Stromal cell of bone marrow (primary cell): Measurements from ENCODE around the gene INPP5J.
"Not testable (repeated sequence)": the region's sequence is repeated elsewhere in the genome, so short reads cannot be mapped to it uniquely, and the experiment has no call there.

ENCODE experiments used
- DNase-seq: peaks from one replicate; pipeline ENCODE4 v3.0.0-alpha.2; 2012; ENCODE audit warnings: low read depth

INPP5J gene

DNA sequence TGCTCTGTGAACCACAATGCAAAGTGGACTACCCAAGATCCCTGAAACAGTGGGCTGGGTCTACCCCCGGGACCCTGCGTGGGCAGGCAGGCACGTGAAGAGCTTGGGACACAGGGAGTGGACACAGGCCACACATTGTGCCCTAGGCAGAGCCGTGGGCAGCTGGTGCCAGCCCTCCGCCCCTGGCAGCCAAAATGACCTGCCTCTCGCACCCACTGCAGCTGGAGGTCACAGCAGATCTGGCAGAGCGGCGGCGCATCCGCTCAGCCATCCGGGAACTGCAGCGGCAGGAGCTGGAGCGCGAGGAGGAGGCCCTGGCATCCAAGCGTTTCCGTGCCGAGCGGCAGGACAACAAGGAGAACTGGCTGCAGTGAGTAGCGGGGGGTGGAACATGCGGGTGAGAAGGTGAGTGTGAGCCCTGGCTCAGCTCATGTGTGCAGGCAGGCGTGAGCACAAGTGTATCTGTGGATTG is 35.0 kb upstream of the INPP5J start:
- DNase-seq = no peak

DNA sequence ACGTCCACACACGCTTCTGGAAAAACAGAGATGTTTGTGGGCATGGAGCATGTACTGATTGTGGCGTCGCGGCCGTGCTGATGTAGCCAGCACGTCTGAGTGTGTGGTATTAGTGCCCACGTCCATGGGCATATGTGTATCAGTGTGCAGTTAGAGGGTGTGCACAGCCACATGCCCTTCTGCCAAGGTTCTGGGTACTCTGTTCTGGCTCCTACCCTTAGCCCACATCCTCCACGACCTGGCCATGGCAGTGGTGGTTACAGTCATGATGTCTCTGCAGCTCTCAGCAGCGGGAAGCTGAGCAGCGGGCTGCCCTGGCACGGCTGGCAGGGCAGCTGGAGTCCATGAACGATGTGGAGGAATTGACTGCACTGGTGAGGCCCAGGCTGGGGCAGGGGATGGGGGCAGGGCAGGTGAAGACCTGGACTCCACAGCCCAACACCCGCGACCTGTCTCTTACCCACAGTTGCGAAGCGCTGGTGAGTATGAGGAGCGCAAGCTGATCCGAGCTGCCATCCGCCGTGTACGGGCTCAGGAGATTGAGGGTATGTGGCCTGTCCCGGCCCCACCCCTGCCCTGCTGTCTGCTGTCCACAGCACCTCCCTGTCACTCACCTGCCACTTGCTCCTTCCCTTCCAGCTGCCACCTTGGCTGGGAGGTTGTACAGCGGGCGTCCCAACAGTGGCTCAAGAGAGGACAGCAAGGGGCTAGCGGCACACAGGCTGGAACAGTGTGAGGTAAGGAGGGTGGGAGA is 34.4 kb upstream of the INPP5J start:
- DNase-seq = no peak

DNA sequence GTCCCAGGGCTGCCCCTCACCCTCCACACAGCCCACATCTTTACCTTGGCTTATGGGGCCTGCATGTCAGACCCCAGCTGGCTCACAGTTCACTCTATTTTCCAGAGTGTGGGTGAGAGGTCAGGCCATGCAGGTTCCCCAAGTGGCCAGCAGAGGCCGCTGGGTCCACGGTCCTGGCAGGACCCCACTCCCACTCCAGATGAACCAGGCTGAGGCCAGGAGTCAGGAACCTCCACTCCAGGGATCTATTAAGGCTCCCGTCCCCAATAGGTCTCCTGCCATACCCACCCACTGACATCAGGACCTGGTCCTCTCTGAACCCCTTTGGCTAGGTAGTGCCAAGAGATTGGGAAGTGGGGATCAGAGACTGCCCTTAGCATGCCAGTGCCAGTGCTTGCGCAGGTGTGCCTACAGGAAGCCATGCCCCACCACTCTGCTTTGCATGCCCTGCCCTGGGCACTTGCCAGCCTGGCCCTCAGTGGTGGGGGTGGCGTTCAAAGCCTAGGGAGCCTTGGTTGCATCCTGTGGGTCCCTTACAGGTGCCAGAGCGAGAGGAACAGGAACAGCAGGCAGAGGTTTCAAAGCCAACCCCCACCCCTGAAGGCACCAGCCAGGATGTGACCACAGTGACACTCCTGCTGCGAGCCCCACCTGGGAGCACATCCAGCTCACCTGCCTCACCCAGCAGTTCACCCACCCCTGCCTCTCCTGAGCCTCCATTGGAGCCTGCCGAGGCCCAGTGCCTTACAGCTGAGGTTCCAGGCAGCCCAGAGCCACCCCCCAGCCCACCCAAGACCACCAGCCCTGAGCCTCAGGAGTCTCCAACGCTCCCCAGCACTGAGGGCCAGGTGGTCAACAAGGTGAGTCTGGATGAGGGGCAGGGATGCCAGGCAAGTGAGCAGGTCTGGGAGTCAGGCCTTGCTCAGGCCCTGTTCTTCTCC is 33.3 kb upstream of the INPP5J start:
- no peak for DNase-seq

DNA sequence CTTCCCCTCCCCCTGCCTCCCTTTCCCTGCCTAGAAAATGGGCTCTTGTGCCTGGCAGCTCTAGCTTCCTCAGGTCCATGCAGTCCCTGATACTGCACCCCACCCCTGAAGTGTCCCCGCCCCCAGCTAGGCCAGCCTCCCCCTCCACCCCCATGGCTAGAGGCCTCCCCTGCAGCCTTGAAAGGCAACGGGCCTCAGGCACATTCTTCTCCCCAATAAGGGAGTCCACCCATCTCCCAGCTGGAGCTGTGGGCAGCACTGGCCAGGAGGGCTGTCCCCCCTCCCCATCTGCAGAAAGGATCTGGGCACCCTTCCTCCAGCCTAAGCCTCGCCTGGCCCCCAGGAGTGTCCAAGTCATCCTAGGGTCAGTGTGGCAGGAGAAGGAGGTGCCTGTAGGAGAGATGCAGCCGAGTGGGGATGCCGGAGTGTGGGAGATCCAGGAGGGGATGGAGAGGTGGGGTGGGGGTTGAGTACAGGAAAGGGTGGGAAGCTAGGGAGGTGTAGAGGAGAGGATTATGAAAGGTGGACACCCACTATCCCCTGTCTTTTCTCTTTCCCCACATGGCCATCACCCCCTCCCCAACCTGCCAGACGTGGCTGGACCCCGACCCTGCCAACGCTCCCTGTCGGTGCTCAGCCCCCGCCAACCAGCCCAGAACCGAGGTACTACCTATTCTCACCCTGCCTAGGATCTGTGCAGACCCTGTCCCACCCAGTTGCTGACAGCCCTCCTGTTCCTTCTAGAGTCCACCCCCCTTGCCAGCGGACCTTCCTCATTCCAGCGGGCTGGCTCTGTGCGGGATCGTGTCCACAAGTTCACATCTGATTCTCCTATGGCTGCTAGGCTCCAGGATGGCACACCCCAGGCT is 32.3 kb upstream of the INPP5J start:
- no peak for DNase-seq

DNA sequence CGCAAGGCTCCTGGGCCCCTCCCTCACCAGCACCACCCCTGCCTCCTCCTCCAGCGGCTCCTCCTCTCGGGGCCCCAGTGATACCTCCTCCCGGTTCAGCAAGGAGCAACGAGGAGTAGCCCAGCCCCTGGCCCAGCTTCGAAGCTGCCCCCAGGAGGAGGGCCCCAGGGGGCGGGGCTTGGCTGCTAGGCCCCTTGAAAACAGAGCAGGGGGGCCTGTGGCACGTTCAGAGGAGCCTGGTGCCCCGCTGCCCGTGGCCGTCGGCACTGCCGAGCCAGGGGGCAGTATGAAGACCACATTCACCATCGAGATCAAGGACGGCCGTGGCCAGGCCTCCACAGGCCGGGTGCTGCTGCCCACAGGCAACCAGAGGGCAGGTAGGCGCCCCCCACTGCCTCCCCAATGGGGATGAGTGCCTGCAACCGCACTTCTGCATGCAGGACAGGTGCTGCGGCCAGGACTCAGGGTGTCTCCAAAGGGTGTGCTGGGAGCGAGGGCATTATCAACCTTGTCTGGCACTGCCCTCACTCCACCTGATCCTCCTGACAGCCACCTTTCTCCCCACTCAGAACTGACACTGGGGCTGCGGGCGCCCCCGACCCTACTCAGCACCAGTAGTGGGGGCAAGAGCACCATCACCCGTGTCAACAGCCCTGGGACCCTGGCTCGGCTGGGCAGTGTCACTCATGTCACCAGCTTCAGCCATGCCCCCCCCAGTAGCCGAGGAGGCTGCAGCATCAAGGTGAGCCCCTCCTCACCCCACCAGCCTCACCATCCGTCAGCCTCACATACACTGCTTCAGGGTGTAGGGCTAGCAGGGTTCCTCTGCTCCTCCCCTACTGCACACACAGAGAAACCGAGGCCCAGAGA is 31.4 kb upstream of the INPP5J start:
- DNase-seq = no peak

DNA sequence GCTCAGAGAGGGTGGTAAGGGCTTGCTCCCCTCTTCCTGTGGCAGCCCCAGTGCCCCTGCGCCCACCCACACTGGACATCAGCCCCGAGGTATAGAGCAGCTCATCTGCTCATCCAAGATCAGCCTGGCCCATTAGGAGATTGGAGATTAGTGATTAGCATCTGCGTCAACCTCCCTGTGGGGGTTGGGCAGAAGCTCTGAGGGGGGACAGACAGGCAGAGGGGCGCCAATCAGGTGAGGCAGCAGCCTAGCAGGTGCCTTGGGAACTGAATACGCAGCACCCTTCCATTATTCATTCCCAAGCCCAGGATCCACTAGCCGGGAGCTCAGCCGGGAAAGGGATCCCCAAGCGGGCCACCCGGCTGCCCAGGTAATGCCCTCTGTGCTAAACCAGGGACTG is 30.6 kb upstream of the INPP5J start:
- DNase-seq = no peak

DNA sequence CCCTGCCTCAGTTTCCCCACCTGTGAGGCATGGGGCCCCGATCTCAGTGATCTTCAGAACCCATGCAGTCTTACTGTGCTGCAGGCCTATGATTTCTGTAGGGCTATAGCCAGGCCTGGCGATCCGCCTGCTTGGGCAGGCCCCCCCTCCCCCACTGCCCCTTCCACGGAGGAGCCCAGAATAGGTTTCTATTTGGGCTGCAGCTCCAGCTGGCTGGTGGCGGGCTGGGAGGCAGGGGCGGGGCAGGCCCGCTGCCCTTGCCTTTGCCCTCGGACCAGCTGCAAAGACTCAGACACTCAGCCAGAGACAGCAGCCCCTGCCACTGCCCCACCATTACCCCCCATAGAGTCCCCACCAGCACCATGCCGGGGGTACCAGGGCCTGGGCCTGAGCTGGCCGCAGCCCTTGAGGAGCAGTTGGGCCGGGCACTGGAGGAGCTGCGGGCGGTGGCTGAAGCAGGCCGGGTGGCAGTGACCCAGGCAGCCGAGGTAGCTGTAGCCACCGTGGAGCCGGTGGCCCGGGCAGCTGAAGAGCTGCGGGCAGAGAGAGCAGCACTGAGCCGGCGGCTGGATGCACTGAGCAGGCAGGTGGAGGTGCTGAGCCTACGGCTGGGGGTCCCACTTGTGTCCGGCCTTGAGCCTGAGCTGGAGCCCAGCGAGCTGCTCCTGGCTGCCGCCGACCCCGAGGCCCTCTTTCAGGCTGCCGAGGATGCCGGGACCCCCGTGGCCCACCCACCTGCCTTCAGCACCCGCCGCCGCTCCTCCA is 29.5 kb upstream of the INPP5J start:
- no peak for DNase-seq

DNA sequence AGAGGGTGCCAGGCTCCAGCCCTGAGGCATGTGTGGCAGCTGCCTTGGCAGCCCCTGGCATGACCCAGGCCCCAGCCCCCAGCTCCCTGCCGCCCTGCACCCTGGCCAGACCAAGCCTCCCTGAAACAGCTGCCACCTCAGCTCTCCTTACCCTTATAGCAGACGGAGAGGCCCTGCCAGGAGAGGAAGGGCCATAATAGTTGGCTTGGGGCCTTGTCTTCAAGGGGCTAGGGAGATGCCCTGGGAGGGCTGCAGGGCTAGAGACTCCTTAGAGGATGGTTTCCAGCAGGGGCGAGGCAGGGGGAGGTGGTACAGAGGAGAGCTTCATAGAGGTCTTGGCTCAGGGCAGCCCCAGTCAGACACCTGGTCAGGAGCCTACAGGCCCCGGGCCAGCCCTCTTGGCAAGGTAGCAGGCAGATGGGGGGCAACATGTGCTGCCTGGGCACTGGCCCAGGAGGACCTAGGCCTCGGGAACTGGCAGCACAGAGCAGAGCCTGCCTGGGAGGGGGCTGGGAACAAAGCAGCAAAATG is 28.7 kb upstream of the INPP5J start:
- no peak for DNase-seq

DNA sequence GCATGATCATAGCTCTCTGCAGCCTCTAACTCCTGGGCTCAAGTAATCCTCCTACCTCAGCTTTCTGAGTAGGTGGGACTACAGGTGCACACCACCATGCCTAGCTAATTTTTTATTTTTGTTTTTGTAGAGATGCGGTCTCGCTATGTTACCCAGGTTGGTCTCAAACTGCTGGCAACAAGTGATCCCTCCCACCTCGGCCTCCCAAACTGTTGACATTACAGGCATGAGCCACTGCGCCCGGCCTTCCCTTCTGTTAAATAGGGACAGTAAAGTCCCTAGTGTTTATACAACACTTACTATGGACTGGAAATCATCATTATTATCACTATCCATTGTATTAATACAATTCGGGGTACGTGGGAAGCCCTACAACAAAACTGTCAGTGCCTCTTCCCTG is 28.0 kb upstream of the INPP5J start:
- no peak for DNase-seq

DNA sequence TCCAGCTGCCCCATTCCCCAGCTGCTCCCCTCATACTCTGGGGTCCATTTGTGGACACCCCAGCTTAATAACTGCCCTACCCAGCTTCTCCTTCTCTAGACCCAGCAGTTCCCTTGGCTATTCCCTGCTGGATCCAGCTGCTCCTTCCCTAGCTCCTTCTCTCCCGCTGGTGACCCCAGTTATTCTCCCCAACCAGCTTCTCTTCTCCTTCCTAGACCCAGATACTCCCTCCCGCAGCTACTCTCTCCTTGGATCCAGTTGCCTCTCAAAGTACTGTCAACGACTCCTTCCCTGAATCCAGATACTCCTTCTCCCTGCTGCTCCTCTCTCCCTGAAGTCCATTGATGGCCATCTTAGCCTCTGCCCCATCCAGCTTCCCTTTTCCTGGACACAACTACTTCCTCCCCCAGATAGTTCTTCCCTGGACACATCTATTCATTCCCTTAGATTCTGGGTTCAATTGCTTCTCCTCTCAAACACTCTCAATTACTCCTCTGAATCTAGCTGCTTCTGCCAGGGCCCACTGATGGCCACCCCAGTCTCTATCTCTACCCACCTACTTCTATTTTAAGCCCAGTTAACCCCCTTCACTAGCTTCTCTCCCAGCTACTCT is 27.0 kb upstream of the INPP5J start:
- DNase-seq = no peak

DNA sequence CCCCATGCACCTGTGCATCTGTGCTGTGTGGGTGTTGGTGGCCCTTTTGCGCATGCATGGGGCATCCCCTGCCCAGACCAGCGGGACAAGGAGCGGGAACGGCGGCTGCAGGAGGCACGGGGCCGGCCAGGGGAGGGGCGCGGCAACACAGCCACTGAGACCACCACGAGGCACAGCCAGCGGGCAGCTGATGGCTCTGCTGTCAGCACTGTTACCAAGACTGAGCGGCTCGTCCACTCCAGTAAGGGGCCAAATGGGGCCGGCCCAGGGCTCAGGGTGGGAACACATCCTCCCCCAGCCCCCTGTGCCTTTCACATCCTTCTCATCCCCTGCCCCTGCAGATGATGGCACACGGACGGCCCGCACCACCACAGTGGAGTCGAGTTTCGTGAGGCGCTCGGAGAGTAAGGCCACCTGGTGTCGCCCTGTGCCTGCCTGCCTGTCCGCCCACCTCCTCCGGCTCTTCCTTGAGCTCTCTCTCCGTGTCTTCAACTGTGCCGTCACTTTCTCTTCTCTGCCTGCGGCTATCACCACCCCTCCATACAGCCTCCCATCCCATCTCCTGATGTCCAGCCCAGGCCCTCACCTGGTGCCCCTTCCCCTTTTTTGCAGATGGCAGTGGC is 26.0 kb upstream of the INPP5J start:
- no peak for DNase-seq

DNA sequence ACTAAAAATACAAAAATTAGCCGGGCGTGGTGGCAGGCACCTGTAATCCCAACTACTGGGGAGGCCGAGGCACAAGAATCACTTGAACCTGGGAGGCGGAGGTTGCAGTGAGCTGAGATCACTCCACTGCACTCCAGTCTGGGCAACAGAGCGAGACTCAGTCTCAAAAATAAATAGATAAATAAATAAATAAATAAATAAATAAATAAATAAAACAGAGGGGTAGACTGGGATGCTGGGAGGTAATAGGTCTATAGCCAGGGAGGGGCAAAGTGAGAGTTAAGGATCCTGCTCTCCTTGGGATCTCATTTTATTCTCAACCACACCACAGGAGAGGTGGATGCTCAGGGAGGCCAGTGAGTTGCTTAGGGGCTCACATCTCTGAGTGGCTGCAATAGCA is 25.2 kb upstream of the INPP5J start:
- not testable (repeated sequence) for DNase-seq

DNA sequence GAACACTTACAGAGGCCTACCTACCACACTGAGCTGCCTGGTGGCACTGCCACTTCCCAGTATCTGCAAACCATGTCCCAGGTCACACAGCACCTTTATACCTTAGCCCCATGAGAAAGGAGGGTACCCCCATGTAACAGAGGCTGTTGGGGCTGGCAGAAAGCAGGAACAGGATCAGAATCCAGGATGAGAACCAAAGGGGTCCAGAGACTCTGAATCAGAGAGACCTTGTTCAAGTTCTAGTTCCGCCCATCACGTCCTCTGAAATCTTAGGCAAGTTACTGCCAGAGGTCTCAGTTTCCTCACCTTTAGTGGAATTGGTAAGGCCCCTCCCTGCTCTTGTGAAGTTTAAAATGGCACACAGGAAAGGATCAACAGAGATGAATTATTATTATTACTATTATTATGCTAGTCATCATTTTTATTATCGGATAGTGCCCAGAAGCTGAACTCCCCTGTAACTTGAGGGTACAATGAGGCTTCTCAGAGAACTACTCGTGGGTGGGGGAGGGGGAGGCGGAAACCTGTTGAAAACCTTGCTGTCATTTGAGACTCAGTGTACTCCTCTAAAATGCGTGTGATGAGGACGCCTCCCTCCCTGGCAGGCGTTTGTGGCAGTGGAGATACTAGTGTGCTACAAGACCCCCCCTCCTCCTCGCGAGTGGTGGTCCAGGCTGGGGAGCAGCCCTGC is 24.7 kb upstream of the INPP5J start:
- no peak for DNase-seq

DNA sequence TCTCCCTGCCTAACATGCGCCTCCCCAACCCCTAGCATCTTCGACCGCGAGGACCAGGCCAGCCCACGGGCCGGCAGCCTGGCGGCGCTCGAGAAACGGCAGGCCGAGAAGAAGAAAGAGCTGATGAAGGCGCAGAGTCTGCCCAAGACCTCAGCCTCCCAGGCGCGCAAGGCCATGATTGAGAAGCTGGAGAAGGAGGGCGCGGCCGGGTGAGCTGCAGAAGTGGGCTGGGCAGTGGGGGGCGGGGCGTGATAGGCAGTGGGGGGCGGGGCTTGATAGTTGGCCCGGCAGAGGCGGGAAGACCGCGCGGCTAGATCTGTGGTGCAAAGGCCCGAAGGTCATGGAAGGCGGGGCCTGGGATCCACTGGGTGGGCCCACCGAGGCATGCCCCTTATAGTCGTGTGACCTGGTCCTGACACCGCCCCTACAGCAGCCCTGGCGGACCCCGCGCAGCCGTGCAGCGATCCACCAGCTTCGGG is 24.1 kb upstream of the INPP5J start:
- DNase-seq = no peak

DNA sequence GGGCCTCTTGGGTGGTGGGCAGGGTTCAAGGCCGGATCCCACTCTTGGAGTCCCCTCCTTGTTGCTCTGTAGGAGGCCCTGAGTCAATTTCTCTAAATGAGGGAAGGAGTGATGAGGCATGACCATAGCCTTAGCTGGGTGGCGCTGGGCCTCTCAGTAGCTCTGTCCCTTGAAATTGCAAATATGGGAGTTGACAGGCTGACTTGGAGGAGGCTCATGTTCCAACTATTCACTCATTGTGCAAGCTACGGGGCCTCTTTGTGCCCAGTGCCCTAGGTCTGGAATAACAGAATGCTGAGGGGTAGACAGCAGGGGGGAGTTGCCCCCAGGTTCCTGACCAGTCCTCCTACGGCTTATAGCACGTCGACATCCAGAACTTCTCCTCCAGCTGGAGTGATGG is 23.4 kb upstream of the INPP5J start:
- no peak for DNase-seq

DNA sequence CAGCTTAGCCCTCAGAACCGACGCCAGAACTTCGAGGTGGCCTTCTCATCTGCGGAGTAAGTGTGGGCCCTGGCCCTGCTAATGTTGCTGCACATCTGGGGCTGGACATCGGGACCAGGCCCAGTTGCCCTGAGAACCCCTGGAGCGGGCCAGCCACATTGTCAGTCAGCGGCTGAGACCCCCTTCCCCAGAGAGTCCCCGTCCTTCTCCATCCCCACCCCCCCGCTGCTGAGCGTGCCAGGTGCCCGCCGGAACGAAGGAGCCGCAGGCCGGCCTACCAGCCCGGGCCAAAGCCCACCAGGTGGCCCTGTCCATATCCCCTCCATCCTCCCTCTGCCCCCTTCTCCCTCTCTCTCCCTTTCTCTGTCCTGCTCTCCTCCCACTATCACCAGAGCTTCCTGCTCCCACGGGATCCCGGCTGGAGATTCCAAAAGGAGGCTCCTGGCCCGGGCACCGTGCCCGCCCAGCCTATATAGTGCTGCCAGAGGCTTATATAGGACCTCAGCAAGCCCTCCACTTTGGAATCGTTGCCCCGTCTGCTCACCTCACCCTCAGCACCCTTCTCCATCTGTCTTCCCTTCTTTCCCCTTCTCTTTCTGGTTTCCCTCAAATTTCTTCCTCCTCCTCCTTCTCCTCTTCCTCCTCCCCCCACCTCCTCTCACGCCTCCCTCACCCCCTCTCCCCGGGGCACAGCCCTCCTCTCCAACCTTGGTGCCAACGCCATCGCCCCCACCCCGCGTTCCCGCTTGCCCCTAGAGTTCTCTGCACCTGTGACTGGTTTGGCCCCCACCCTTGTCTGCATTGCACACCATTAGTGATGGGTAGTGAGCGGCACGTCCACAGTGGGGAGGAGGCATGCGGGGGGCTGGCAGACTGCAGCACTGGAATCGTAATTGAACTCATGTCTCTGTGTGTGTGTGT is 22.7 kb upstream of the INPP5J start:
- no peak for DNase-seq

DNA sequence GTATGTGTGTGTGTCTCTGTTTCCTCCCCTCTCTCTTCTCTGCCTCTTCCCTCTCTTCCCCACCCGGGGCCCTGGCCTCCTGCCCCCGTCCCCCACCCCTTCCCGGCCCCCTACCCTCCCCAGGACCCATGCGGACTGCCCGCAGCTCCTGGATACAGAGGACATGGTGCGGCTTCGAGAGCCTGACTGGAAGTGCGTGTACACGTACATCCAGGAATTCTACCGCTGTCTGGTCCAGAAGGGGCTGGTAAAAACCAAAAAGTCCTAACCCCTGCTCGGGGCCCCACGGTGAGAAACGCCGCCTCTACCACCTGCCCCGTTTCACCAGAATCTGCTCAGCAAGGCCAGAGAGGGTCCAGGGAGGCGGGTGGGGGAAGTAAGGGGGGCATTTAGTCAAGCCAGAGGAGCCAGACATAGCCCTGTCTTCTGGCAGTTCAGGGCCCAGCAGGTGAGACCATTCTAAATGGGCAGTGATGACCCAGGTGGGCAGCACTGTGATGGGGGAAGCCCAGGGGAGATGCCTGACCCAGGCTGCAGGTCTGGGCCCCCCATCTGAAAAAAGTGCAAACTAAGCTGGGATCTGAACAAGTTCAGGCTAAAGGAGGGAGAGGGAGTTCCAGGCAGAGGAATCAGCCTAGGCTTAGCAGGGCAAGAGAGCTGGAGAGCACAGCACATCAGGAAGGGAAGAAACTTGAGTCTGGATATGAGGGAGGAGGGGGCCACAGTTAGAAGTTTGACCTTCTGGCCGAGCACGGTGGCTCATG is 21.8 kb upstream of the INPP5J start:
- no peak for DNase-seq
